Measurements from ENCODE around the gene EFCAB14.
"Not testable (repeated sequence)": the region's sequence is repeated elsewhere in the genome, so short reads cannot be mapped to it uniquely, and the experiment has no call there.

Gene EFCAB14

DNA sequence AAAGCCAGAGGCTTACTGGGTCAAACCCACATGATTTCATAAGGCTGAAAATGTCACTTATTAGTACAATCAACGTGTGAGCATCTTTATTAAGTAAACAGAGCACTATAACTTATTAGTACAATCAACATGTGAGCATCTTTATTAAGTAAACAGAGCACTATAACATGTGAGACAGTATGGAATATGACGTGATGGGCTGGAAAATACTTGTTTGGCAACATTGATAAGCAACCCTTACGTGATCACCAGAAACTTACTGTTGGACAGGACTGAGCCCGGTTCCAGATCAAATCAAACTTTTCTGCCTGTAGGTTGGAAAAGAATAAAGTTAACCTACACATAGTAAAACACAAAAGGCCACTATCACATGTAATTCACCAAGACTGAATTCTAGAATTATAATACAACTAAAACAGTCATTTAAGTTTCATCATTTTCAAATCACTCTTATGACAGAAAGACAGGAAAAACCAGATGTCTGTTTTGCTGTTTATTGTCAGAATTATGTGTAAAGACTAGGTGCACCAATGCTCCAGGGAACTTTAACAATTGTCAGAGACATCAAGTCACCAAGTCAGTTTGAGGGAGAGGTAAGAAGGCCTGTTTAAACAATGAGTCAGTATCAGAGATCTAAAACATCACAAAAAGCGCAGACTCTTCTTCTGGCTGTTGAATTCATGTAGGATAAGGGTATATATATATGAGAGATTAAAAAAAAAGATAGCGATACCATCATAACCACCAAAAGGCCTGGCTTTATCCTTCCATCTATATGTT is 66.4 kb downstream of the EFCAB14 start:
- DNase-seq, result no peak

DNA sequence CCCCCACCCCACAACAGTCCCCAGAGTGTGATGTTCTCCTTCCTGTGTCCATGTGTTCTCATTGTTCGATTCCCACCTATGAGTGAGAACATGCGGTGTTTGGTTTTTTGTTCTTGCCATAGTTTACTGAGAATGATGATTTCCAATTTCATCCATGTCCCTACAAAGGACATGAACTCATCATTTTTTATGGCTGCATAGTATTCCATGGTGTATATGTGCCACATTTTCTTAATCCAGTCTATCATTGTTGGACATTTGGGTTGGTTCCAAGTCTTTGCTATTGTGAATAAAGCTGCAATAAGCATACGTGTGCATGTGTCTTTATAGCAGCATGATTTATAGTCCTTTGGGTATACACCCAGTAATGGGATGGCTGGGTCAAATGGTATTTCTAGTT is 67.8 kb downstream of the EFCAB14 start:
- not testable (repeated sequence) for DNase-seq

GRCh38 chr1:46650491-46650890 is 68.4 kb downstream of the EFCAB14 start:
- no peak for DNase-seq

DNA sequence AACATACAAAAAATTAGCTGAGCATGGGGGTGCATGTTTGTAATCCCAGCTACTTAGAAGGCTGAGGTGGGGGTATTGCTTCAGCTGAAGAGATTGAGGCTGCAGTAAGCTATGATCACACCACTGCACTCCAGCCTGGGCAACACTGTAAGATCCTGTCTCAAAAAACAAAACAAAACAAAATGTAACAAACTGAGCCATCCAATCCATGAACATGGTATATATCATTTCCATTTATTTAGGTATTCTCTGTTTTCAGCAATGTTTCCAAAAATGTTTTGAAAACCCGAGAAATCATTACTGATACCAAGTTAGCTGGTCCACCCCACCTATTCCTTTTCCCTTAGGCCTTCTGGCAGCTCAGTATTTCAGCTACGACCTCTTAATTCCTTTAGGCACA is 69.2 kb downstream of the EFCAB14 start:
- DNase-seq, result no peak

GRCh38 chr1:46647611-46648010 is 71.3 kb downstream of the EFCAB14 start:
- no peak for DNase-seq

- no peak for DNase-seq
These were observed 72.1 kb downstream of the EFCAB14 start for GRCh38 chr1:46646844-46647243.

DNA sequence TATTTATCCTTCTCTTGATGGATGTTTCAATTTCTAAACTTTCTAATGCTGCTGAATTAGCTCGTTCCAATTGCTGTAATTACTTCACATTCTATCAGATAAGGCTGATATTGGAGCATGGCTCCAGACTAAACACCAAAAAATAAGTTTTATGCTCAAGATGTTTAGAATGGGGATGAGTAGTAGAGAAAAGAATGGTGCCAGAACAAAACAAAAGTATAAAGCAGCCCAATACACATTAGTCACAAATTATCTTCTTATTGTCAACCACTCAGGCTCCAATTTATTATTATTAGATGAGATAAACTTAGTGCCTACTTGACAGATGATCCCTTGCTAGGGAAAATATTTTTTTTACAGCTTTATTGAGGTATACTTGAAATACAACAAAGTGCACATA is 72.6 kb downstream of the EFCAB14 start:
- DNase-seq, result no peak

- no peak for DNase-seq
These were observed 73.1 kb downstream of the EFCAB14 start for GRCh38 chr1:46645815-46646214.

DNA sequence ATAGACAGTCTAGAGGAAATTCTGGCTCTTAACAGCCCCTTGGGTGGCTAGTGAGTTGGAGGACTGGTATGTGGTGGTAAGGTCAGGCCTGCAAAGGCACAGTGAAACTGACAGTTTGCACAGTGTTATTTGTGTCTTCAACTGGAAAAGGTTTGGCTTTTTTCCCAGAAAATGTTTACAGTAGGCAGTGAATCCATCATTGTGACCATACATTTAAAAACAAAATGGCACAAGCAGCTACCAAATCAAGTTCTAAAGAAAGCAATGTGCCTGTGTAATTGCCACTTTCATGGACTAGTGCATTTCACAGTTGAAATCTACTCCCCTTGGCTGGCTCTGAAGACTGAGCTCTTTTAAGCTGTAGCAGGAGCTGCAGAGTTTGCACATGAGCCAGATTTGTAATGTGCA is 75.5 kb downstream of the EFCAB14 start:
- no peak for DNase-seq

DNA sequence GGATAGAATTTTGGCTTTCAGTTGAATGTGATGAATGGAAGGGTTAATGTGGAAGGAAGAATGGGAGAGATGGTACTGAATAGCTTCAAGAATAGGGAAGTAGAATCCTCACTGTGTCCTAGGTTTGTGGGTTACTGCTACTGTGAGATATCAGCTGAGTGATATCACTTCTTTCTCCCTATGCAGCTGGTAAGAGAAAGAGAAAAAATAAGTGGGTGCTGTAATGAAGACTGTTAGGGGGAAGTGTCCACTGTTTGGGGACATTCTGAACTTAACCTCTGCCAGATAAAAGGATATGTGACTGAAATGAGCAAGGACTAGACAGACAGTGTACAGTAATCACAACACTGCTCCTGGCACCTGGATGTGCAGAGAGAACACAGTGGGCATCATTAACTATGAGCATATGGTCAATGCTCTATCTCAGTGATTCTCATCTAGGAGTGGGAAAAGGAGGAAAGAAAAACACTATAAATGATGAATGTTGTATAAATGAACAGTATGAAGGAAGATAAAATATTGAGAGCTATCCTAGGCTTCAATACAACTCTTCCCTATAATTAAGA is 76.7 kb downstream of the EFCAB14 start:
- no peak for DNase-seq

DNA sequence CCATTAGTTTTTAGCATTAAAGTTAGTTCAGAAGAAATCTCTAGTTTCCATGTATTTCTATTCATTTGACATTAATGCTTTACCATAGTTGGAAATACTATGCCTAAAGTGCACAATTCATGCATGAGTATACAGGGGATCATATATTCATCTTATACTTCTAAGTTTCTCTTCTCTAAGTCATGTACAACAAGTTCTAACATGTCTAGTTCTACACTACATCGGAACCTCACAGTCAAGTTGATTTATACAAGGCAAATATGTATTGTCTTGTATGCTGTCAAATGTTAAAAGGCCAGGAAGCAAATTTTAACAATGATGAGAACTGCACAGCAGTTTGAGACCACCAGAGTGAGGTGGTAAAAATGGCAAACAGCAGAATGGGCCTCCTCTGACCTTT is 79.4 kb downstream of the EFCAB14 start:
- DNase-seq, result no peak

- no peak for DNase-seq
These were observed 80.0 kb downstream of the EFCAB14 start for GRCh38 chr1:46638921-46639320.

DNA sequence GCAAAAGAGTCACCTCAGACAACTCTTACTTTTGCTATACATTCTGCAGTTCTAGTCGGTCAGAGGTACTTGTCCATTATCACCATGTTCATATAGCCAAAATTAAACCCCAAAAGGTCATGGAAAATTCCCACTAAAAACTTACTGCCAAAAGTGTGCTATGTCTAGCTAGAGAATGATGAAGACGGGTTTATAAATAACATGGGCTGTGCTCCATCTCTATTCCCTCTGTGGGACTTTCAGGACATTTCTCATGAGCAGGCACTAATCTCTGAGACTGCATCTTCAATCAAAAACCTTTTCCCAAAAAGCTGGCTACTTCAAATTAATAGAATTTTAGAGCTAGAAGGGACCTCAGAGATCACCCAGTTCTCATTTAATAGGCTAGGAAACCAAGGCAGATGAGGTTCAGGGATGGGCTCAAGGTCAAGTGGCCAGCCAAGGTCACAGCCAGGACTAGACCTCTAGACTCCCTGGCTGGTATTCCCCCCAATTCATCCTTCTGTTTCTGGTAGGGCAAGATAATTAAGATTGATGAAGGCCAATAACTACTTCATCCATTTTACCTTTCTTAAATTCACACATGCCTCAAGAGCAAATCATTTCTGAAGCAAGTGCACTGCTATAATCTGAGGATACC is 81.3 kb downstream of the EFCAB14 start:
- no peak for DNase-seq

DNA sequence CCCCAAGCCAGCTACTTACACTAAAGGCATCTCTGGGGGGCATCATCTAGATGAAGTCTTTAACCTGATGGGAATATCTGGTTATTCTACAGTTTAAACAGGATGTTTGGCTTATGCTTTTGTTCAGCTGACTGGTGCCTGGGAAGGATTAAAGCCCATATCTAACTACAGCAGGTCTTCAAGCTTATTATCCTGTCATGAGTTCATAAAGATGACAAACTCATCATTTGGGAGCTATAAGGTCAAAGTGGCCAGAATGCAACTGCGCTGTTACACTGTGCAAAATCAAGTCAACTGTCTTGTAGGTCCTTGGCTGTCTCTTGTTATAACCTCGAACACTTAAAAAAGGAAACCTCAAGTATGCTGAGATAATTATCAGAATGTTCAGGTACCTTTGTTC is 83.7 kb downstream of the EFCAB14 start:
- no peak for DNase-seq

- no peak for DNase-seq
These were observed 88.2 kb downstream of the EFCAB14 start for GRCh38 chr1:46630719-46631118.
